Measurements from ENCODE around the gene RIN2.

RIN2 gene

DNA sequence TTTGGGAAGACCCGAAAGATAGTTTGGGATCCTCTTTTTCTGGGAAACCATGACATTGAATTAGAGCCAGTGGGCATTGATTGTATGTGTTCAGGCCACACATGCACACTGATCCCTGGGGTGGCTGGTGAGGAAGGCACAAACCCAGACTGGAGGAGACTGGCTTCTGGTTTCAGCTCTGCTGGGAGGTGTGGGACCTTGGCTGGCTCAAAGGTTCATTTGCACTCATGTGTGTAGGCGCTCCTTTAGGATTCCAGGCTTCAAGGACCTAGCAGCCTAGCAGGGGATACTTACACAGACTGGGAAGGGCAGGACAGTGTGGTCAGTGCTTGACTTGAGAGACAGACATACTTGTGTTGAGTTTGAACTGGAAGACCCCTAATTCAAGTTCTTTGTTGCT lies 7.2 kb downstream of the RIN2 start:
- no peak for TF ChIP-seq CTCF (IDR thresholded peaks at IDR 0.05; ENCODE audit: low read depth, low read length)
- no peak for DNase-seq (ENCODE audit: extremely low read depth, low read depth)

GRCh38 chr20:19765913-19766312 lies 7.9 kb downstream of the RIN2 start:
- no peak for DNase-seq (ENCODE audit: extremely low read depth, low read depth)
- no peak for TF ChIP-seq CTCF (IDR thresholded peaks at IDR 0.05; ENCODE audit: low read depth, low read length)

GRCh38 chr20:19767070-19767469 lies 9.0 kb downstream of the RIN2 start:
- no peak for DNase-seq (ENCODE audit: extremely low read depth, low read depth)
- TF ChIP-seq CTCF (IDR thresholded peaks at IDR 0.05; ENCODE audit: low read depth, low read length) = no peak

DNA sequence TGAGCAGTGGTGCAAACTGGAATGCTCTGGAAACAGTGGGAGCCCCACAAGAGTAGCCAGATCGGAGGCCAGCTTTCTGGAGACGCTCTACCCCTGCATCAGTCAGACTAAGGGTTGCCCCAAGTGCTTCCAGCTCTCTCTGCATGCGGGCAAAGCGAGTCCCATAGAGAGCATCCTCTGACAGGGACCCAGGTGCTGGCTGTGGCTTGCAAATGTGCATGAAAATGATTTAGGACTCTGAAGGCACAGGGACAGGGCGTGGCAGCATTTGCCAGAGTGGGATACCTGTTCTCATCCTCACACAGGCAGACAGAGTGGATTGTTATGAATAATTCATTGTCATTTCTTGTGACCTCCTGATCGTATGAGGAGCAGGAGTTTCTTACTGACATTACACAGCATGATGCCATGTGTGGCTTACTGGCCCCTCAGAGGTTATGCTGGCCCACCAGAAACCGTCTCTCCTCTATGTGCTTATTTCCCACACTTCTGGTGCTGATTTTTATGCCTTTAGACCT lies 10.3 kb downstream of the RIN2 start:
- no peak for TF ChIP-seq CTCF (IDR thresholded peaks at IDR 0.05; ENCODE audit: low read depth, low read length)
- DNase-seq (ENCODE audit: extremely low read depth, low read depth) = no peak

DNA sequence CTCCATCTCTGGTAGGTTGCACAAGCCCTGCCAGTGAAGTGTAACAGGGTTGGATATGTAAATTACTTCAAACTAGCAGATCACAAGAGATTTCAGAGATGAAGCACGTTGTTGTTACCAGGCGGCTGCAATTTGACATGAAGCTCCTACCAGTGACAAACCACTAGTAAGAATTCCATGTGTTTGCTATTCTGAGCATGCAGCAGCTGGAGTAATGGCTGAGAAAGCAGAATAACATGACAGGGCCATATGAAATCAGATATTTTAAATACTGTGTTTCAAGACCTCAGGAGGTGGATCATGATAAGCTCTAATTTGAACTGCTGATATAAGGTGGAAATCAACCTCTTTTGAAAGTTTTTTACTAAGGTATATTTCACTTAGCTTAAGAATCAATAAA lies 11.4 kb downstream of the RIN2 start:
- TF ChIP-seq CTCF (IDR thresholded peaks at IDR 0.05; ENCODE audit: low read depth, low read length) = no peak
- DNase-seq (ENCODE audit: extremely low read depth, low read depth) = no peak

DNA sequence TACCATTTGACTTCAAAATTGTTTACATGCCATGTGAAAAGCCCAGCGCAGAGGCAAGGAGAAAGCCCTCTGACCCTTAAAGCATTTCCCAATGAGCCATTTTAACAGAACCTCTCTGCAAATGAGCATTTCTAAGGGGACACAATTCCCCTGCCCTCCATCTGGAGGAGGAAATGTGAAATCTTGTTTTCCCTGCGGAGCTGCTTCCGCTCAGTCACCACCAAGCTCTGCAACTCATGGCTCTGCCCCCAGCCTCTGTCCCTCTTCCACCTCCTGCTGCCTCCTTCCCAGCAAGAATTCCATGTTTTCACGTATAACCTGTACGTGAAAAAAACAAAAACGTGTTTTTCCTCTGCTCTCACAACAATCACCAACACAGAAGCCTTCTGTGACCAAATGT lies 12.3 kb downstream of the RIN2 start:
- DNase-seq (ENCODE audit: extremely low read depth, low read depth) = no peak
- TF ChIP-seq CTCF (IDR thresholded peaks at IDR 0.05; ENCODE audit: low read depth, low read length) = no peak

DNA sequence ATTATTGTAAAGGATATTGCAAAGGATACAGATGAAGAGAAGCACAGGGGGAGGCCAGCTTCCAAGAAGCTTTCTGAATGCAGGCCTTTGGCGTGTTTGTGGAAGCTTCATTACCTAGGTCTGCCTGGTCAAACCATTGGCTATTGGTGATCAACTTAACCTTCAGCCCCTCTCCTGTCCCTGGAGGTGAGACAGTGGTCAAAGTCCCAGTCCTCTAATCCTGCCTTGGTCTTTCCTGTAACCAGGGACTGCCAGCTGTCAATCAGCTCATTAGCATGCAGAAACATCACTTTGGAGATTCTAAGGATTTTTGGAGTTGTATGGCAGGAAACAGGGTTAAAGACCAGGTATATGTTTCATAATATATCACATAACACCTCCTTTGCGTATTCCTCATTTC lies 13.0 kb downstream of the RIN2 start:
- DNase-seq (ENCODE audit: extremely low read depth, low read depth) = no peak
- TF ChIP-seq CTCF (IDR thresholded peaks at IDR 0.05; ENCODE audit: low read depth, low read length) = no peak
